DND-41 (cell line): ENCODE data around the gene PSMB10.

ENCODE experiments used
- EZH2 ChIP-seq: IDR thresholded peaks from 3 replicates; pipeline ENCODE4 v1.6.1; 2012; ENCODE audit warnings: borderline replicate concordance, low read depth, mild to moderate bottlenecking, moderate library complexity, low read length, inconsistent platforms; ENCODE audit not compliant: severe bottlenecking
- TF ChIP-seq, protein P1 (sequence below): IDR thresholded peaks from 2 replicates; pipeline ENCODE4 v1.5.1; 2012; ENCODE audit warnings: borderline replicate concordance, low read length, moderate library complexity, mild to moderate bottlenecking; ENCODE audit not compliant: poor library complexity, severe bottlenecking; ENCODE audit errors: extremely low read depth

DNA sequence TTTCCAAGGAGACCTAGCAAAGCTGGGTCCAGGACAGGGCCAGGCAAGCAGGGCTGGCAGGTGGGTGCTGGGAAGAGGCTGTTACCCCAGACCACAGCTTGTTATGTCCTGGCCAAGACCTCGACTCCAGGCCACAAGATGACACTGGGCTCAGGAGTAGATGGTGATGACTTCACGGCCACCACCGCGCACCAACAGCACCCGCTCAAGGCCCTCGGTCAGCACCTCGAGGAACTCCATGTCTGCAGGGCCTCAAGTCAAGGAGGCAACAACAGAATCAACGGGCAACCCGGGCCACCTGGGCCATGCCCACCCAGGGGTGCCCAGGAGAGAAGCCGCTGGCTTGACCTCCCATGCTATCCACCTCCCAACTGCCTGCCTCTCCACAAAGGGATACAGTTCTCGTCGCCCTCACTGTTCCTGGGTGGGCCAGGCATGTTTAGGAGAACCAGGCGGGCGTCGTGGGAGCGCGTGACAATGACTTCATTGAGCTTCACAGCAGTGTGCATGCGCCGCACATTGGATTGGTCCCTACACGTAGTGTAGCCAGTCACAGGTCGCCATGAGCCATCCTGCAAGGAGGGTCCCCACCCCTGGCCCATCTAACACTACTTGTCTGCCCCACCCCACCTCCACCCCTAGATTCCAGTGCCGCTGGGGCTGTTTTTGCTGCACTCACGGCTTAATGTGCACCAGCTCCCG lies 8.2 kb upstream of the PSMB10 start:
- TF ChIP-seq, protein P1, sequence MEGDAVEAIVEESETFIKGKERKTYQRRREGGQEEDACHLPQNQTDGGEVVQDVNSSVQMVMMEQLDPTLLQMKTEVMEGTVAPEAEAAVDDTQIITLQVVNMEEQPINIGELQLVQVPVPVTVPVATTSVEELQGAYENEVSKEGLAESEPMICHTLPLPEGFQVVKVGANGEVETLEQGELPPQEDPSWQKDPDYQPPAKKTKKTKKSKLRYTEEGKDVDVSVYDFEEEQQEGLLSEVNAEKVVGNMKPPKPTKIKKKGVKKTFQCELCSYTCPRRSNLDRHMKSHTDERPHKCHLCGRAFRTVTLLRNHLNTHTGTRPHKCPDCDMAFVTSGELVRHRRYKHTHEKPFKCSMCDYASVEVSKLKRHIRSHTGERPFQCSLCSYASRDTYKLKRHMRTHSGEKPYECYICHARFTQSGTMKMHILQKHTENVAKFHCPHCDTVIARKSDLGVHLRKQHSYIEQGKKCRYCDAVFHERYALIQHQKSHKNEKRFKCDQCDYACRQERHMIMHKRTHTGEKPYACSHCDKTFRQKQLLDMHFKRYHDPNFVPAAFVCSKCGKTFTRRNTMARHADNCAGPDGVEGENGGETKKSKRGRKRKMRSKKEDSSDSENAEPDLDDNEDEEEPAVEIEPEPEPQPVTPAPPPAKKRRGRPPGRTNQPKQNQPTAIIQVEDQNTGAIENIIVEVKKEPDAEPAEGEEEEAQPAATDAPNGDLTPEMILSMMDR, result no peak
- TF ChIP-seq EZH2, result no peak
